ENCODE measurements around the gene SPON2. TPM values are rescaled to one million over a fixed set of nuclear protein-coding genes. Genes with fewer than 3 reads are reported as not detected.

Gene SPON2
- total RNA-seq, 1 experiment from 2014 or later, result 1.8 TPM

DNA sequence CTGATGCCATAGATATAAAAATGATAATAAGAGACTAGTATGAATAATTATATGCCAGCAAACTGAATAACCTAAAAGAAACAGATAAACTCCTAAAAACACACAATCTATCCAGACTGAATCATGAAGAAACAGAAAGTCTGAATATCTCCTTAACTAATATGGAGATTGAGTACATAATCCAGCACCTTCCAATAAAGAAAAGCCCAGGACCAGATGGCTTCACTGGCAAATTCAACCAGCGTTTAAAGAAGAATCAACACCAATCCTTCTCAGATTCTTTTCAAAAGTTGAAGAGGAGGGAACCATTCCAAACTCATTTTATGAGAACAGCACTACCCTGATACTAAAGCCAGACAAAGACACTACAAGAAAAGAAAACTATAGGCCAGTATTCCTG, 32.5 kb downstream of the SPON2 start:
- Histone ChIP-seq H3K4me1 (ENCODE audit: control insufficient read depth, insufficient read depth, low read length) (no peaks in the 10 kb centered on the region), H3K4me3 (ENCODE audit: low read depth in 2 of 2, low read length in 2 of 2) (no peak overlapping the region), H3K36me3 (ENCODE audit: control insufficient read depth, insufficient read depth, low read length) (no peaks in the 10 kb centered on the region), H3K27ac (ENCODE audit: low read length) (no peak overlapping the region), H3K9me3 (ENCODE audit: control insufficient read depth, insufficient read depth, low read depth, low read length) (no peaks in the 10 kb centered on the region), H3K27me3 (ENCODE audit: control insufficient read depth, insufficient read depth, low read length) (peaks cover 9% of the 10 kb centered on the region)
- TF ChIP-seq SIN3A (IDR thresholded peaks at IDR 0.05; ENCODE audit: borderline replicate concordance, insufficient read depth, low read depth, low read length) (no peak), POLR2AphosphoS5 (IDR thresholded peaks at IDR 0.05; ENCODE audit: low read depth, low read length) (no peak), TCF7L2 (IDR thresholded peaks at IDR 0.05; ENCODE audit: low read depth, low read length) (no peak)
- TF ChIP-seq, protein P1, sequence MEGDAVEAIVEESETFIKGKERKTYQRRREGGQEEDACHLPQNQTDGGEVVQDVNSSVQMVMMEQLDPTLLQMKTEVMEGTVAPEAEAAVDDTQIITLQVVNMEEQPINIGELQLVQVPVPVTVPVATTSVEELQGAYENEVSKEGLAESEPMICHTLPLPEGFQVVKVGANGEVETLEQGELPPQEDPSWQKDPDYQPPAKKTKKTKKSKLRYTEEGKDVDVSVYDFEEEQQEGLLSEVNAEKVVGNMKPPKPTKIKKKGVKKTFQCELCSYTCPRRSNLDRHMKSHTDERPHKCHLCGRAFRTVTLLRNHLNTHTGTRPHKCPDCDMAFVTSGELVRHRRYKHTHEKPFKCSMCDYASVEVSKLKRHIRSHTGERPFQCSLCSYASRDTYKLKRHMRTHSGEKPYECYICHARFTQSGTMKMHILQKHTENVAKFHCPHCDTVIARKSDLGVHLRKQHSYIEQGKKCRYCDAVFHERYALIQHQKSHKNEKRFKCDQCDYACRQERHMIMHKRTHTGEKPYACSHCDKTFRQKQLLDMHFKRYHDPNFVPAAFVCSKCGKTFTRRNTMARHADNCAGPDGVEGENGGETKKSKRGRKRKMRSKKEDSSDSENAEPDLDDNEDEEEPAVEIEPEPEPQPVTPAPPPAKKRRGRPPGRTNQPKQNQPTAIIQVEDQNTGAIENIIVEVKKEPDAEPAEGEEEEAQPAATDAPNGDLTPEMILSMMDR (IDR thresholded peaks at IDR 0.05), result no peak
- TF ChIP-seq, protein P2, sequence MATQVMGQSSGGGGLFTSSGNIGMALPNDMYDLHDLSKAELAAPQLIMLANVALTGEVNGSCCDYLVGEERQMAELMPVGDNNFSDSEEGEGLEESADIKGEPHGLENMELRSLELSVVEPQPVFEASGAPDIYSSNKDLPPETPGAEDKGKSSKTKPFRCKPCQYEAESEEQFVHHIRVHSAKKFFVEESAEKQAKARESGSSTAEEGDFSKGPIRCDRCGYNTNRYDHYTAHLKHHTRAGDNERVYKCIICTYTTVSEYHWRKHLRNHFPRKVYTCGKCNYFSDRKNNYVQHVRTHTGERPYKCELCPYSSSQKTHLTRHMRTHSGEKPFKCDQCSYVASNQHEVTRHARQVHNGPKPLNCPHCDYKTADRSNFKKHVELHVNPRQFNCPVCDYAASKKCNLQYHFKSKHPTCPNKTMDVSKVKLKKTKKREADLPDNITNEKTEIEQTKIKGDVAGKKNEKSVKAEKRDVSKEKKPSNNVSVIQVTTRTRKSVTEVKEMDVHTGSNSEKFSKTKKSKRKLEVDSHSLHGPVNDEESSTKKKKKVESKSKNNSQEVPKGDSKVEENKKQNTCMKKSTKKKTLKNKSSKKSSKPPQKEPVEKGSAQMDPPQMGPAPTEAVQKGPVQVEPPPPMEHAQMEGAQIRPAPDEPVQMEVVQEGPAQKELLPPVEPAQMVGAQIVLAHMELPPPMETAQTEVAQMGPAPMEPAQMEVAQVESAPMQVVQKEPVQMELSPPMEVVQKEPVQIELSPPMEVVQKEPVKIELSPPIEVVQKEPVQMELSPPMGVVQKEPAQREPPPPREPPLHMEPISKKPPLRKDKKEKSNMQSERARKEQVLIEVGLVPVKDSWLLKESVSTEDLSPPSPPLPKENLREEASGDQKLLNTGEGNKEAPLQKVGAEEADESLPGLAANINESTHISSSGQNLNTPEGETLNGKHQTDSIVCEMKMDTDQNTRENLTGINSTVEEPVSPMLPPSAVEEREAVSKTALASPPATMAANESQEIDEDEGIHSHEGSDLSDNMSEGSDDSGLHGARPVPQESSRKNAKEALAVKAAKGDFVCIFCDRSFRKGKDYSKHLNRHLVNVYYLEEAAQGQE (IDR thresholded peaks at IDR 0.05; ENCODE audit: insufficient read depth in 1 of 2, low read depth in 2 of 2, low read length in 1 of 2), result no peak
- BruUV-seq (replicated peaks), result no TSS peak
- ChIA-PET POLR2A (no interaction called here), CTCF (no interaction called here)
- no peak for DNase-seq (ENCODE audit: low read depth, low spot score)
- ATAC-seq, result no peak
- intact Hi-C loops (cut with micrococcal nuclease; ENCODE audit: unreplicated experiment), result loop anchor here (10.0 kb wide), 1 partner anchor 125 kb away; no protein-coding TSS in a partner anchor
- in situ Hi-C loops (cut with HindIII; ENCODE audit: low pct_unique_long_range_greater_than_20kb, low sequenced_read_pairs), result no loop called here

- ATAC-seq (no peak), DNase-seq (ENCODE audit: low read depth, low spot score) (no peak)
- H3K4me1 ChIP-seq (ENCODE audit: control insufficient read depth, insufficient read depth, low read length), result no peaks in the 10 kb centered on the region
- H3K27me3 ChIP-seq (ENCODE audit: control insufficient read depth, insufficient read depth, low read length), result peaks cover 7% of the 10 kb centered on the region
- no peaks in the 10 kb centered on the region for H3K9me3 ChIP-seq (ENCODE audit: control insufficient read depth, insufficient read depth, low read depth, low read length)
- H3K4me3 ChIP-seq (ENCODE audit: low read depth in 2 of 2, low read length in 2 of 2), result no peak overlapping the region
- no TSS peak for BruUV-seq (replicated peaks)
- in situ Hi-C loops (cut with HindIII; ENCODE audit: low pct_unique_long_range_greater_than_20kb, low sequenced_read_pairs), result no loop called here
- H3K36me3 ChIP-seq (ENCODE audit: control insufficient read depth, insufficient read depth, low read length), result no peaks in the 10 kb centered on the region
- CTCF ChIA-PET, result no interaction called here
- no peak overlapping the region for H3K27ac ChIP-seq (ENCODE audit: low read length)
- POLR2A ChIA-PET, result no interaction called here
- TF ChIP-seq POLR2AphosphoS5 (IDR thresholded peaks at IDR 0.05; ENCODE audit: low read depth, low read length) (no peak), SIN3A (IDR thresholded peaks at IDR 0.05; ENCODE audit: borderline replicate concordance, insufficient read depth, low read depth, low read length) (no peak), TCF7L2 (IDR thresholded peaks at IDR 0.05; ENCODE audit: low read depth, low read length) (no peak)
- TF ChIP-seq, protein P1 (IDR thresholded peaks at IDR 0.05), result no peak
- TF ChIP-seq, protein P2 (IDR thresholded peaks at IDR 0.05; ENCODE audit: insufficient read depth in 1 of 2, low read depth in 2 of 2, low read length in 1 of 2), result no peak
- intact Hi-C loops (cut with micrococcal nuclease; ENCODE audit: unreplicated experiment), result loop anchor here (10.0 kb wide), 1 partner anchor 127 kb away; no protein-coding TSS in a partner anchor
These were observed 34.5 kb downstream of the SPON2 start for GRCh38 chr4:1137850-1138249.

Data from Panc1 (cell line).